ENCODE measurements around the gene SLCO3A1.

SLCO3A1 gene

GRCh38 chr15:92166029-92166428 lies 312.5 kb downstream of the SLCO3A1 start:
- DNase-seq (ENCODE audit: low spot score) = no peak
- in situ Hi-C loops (cut with MboI; ENCODE audit: low pct_unique_long_range_greater_than_20kb, low sequenced_read_pairs, unreplicated experiment) = no loop called here
- TF ChIP-seq CTCF (IDR thresholded peaks at IDR 0.05; ENCODE audit: extremely low read depth, insufficient read depth, missing control alignments) = no peak

- in situ Hi-C loops (cut with MboI; ENCODE audit: low pct_unique_long_range_greater_than_20kb, low sequenced_read_pairs, unreplicated experiment) = no loop called here
- no peak for DNase-seq (ENCODE audit: low spot score)
- TF ChIP-seq CTCF (IDR thresholded peaks at IDR 0.05; ENCODE audit: extremely low read depth, insufficient read depth, missing control alignments) = no peak
Measured at GRCh38 chr15:92166751-92167405, 313.4 kb downstream of the SLCO3A1 start.

- in situ Hi-C loops (cut with MboI; ENCODE audit: low pct_unique_long_range_greater_than_20kb, low sequenced_read_pairs, unreplicated experiment) = no loop called here
- TF ChIP-seq CTCF (IDR thresholded peaks at IDR 0.05; ENCODE audit: extremely low read depth, insufficient read depth, missing control alignments) = no peak
- DNase-seq (ENCODE audit: low spot score) = no peak
Measured at GRCh38 chr15:92167451-92167850, 313.9 kb downstream of the SLCO3A1 start.

GRCh38 chr15:92168066-92168683 lies 314.7 kb downstream of the SLCO3A1 start:
- DNase-seq (ENCODE audit: low spot score) = no peak
- TF ChIP-seq CTCF (IDR thresholded peaks at IDR 0.05; ENCODE audit: extremely low read depth, insufficient read depth, missing control alignments) = no peak
- in situ Hi-C loops (cut with MboI; ENCODE audit: low pct_unique_long_range_greater_than_20kb, low sequenced_read_pairs, unreplicated experiment) = no loop called here

- no peak for DNase-seq (ENCODE audit: low spot score)
- TF ChIP-seq CTCF (IDR thresholded peaks at IDR 0.05; ENCODE audit: extremely low read depth, insufficient read depth, missing control alignments) = no peak
- in situ Hi-C loops (cut with MboI; ENCODE audit: low pct_unique_long_range_greater_than_20kb, low sequenced_read_pairs, unreplicated experiment) = no loop called here
Measured at GRCh38 chr15:92170897-92171296, 317.4 kb downstream of the SLCO3A1 start.

- TF ChIP-seq CTCF (IDR thresholded peaks at IDR 0.05; ENCODE audit: extremely low read depth, insufficient read depth, missing control alignments) = no peak
- DNase-seq (ENCODE audit: low spot score) = no peak
- in situ Hi-C loops (cut with MboI; ENCODE audit: low pct_unique_long_range_greater_than_20kb, low sequenced_read_pairs, unreplicated experiment) = no loop called here
Measured at GRCh38 chr15:92178911-92179310, 325.4 kb downstream of the SLCO3A1 start.

All from GM13977 (cell line).